GM18907 (cell line): ENCODE data around the gene LGALS1.
A peak's percentile ranks its signal among the peaks of the same experiment; 100 is the strongest.

Source experiments
- ATAC-seq: cut with Tn5 transposase; IDR thresholded peaks from one replicate; pipeline ENCODE4 v1.9.1; 2021; ENCODE audit warnings: mild to moderate bottlenecking, moderate library complexity; ENCODE audit not compliant: unreplicated experiment

The LGALS1 gene

GRCh38 chr22:37674951-37675929 is at the start of gene LGALS1:
Gene LGALS1, plus strand, starts transcription at chr22:37675636. Its CDS starts 67 bp downstream, at chr22:37675703.
- peak; percentile 46 for ATAC-seq

DNA sequence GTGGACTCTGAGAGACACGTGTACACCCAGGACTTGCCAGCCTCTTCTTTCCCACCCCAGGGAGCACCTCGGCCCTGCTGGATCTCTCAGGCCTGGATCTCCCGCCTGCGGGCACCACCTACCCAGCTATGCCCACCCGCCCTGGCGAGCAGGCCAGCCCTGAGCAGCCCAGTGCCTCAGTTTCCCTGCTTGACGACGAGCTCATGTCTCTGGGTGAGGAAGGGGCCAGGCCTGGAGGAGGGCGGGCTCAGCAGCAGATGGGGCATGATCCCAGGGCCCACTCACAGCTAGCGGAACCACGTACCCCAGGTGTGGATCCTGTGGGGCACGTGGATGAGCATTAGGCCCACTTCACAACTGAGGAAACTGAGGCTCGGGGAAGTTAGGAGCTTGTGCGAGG is 49.7 kb upstream of the LGALS1 start:
- ATAC-seq = no peak

DNA sequence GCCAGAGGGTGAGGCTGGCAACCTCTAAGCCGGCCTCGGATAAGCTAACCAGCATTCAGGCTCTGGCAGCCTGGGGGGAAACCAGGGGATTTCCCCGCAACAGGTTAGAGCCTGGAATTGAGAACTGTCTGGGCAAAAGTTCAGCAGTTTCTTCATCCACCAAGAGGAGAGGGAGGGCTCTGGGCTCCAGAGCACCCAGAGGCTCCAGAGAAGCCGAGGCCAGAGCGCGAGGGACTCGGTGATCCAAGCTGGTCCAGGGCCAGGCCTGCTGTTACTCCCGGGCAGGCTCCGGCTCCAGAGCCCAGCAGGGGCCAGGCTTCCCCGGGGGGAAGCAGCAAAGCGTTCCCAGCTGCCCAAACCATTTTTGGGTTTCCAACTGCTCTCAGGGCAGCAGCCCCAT is 49.3 kb upstream of the LGALS1 start:
- ATAC-seq = no peak

DNA sequence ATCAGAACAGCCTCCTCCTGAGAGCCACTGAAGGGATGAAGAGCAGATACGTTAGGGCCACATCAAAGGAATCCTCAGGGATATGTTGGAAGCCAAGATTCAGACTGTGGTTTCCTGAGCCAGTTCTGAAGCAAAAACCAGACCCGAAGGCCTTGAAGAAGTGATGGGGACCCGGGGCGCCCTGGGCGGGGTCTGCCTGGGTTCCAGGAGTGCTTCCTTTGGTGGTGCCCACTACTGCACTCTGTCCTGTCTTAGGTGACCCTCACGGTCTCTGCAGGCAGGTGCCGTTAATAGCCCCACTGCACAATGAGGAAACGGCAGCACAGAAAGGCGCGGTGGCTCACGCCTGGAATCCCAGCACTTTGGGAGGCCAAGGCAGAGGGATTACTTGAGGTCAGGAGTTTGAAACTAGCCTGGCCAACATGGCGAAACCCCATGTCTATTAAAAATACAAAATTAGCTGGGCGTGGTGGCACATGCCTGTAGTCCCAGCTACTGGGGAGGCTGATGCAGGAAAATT is 48.8 kb upstream of the LGALS1 start:
- ATAC-seq = no peak

- ATAC-seq = no peak
Measured at GRCh38 chr22:37627121-37627520, 48.3 kb upstream of the LGALS1 start.

DNA sequence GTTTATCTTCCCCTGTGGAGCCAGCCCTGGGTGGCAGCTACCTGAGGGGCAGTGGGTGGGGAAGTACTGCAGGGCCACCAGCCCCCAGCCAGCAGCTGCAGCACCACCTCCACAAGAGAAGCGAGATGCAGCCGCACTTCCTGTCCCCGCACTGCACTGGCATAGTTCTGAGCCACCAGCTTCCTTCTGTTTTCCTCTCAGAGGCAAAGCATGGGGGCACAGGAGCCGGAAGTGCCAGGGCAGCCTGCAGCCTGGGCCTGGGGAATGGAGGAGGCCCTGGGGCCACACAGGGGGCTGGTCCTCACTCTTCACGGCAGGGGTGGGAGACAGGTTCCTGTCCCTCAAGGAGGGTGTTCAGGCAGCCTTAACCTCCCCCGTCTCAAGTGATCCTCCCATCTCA is 47.9 kb upstream of the LGALS1 start:
- ATAC-seq = no peak

DNA sequence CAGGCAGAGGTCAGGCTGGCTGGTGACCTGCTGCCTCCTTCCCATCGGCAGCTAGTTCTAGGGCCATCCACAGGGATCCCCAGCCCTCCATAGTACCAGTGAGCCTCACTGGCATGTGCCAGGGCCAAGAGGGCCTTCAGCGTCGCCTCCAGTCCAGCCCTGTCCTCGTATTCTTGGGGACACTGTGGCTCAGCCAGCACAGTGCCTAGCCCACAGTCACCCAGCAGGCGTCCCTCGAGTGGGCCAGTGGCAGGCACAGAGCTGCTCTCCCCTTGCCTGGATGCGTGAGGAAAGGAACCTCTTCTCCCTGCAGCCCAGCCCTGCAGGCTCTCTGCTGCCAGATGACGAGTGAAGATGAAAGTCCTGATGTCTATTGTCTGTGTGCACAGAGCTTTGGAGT is 46.6 kb upstream of the LGALS1 start:
- ATAC-seq = no peak

DNA sequence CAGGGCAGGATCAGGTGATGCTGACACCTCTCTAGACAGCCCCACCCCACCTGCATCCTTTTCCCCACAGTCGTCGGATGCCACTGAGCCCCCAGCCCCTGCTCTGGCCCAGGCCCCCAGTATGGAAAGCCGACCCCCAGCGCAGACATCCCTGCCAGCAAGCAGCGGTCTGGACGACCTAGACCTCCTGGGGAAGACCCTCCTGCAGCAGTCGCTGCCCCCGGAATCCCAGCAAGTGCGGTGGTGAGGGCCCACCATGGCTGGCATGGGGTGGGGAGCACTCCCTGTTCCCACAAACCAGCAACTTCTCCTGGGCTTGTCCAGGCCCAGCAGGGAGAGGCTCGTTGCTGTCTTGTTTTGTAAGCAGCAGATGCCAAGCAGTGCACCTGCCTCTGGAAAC is 45.5 kb upstream of the LGALS1 start:
- no peak for ATAC-seq

GRCh38 chr22:37630839-37631435 is 44.5 kb upstream of the LGALS1 start:
- ATAC-seq = no peak

GRCh38 chr22:37631448-37632173 is 43.8 kb upstream of the LGALS1 start:
- ATAC-seq = no peak

DNA sequence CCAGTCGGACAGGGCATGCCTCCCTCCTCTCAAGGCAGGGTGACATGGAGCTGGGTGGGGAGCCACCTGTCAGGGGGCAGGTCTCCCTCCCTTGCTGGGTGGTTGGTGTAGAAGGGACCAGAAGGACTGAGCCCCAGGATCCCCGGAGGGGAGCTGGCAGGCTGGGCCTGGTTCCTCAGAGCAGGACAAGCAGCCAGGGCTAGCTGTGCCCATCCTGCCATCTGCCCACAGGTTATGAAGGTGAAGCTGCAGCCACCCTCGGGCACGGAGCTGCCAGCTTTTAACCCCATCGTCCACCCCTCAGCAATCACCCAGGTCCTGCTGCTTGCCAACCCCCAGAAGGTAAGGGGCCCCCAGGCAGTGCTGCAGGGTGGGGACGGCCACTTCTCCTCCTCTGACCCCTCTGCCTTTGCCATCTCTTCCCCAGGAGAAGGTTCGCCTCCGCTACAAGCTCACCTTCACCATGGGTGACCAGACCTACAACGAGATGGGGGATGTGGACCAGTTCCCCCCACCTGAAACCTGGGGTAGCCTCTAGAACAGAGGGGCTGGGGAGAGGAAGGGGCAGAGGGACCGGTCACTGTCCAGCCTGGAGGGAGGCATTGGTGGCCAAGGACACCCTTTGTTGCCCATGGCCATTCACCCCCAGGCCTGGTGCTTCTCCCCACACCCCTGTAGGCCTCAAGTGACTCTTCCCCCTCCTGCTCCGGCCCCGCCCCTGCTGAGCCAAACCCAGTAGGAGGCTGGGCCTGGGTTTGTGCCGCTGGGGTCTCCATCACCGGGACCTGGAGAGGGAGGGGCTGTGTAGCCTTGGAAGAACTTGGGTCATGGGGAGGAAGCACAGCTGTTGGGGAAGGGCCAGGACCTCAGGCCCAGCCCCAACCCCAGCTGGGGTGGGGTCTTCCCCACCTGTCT is 43.0 kb upstream of the LGALS1 start:
- no peak for ATAC-seq

DNA sequence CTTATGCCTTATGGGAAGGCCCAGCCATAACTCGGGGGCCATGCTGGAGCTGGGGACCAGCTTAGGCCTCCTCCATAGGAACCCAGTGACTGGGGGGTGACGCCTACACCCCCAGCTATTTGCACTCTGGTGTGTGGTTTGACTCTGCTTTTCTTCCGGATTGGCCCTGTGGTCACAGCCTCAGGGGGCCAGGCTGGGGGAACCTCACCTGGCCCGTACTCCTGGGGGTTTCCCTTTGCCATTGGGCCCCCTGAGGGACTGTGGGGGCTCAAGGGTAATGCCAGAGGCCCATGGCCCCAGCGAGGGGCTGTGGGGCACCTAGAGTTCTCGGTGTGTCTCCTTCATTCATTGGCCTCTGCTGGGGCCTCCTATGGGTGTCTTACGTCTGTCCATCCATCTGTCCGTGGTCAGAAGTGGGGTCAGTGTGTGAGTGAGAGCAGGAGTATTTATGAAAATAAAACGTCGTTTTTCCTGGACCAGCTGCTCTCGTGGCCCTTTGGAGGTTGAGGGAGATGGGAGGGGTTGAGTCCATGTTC is 42.3 kb upstream of the LGALS1 start:
- ATAC-seq = peak; percentile 58

- peak; percentile 58 for ATAC-seq
Measured at GRCh38 chr22:37633625-37634416, 41.6 kb upstream of the LGALS1 start.

GRCh38 chr22:37634417-37634924 is 41.0 kb upstream of the LGALS1 start:
- ATAC-seq = no peak

DNA sequence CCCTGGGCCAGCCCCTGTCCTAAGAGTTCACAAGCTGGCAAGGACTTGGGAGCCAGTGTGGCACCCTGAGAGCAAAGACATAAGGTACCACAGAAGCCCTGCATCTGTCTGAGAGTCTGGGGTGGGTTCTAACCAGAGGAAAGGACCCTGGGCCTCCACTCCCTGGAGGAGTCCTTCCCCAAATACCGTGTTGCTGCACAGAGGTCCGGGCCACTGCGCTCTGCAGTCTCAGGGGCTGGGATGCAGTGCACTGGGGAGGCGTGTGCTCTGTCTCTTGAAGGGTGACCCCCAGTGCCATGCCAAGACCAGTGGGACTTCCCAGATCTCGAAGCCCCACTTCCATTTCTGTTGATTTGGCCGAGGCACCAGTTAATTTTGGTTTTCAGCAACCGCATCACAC is 40.3 kb upstream of the LGALS1 start:
- ATAC-seq = no peak

- ATAC-seq = no peak
Measured at GRCh38 chr22:37636186-37636948, 39.1 kb upstream of the LGALS1 start.

DNA sequence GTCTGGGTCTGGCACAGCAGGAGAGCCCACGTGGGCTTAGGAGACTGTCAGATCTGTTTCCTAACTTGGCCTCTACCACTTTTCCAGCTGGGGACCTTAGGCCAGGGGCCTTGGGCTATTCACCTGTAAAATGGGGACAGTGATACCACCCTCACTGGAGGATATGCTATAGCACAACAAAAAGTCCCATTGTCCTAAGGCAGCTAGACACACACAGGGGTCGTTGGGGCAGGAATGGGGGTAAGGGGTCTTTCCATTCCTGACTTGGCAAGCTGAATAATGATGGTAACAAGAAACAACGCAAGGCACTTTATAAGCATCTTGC is 38.5 kb upstream of the LGALS1 start:
- ATAC-seq = no peak

DNA sequence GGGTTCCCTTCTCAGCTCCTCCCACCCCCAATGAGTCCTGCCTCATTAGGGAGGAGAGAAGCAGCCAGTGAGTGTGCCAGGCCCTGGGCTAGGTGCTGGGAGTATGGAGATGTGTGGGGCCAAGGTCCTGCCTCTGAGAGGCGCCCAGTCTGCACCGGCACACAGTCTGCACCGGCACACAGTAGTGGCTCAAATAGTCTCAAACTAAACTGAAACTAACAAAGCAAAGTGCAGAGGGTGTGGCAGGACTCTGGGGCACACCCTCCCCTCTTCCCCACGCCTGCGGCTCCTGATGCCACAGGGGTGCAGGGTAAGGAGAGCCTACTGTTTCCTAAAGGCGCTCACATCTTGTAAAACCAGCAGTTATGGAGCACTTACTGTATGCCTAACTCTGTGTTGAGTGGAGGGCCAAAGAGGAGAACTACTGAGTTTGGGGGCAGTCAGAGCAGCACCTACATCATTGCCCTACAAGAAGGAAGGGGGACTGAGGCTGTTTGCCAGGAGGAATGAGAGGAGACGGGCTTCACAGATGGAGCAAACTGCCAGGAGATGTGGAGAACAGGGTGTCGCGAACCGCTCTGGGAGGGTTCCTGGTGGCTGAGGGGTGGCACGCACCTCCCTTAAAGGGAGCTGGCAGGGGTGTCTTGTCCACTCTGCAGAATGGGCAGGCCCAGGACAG is 36.9 kb upstream of the LGALS1 start:
- no peak for ATAC-seq
